Measurements from ENCODE around the gene PDCD6IP. TPM values are rescaled to one million over a fixed set of nuclear protein-coding genes. Genes with fewer than 3 reads are reported as not detected.

The PDCD6IP gene
- total RNA-seq, 1 donor from 2014 or later: 296 TPM

- no peak overlapping the region for H3K27ac ChIP-seq
- intact Hi-C loops (cut with DNase I): no loop called here
- DNase-seq (no peak), ATAC-seq (no peak)
- H3K9me3 ChIP-seq: no peaks in the 10 kb centered on the region
- H3K4me3 ChIP-seq: no peak overlapping the region
- no peaks in the 10 kb centered on the region for H3K36me3 ChIP-seq
- TF ChIP-seq, protein P1, sequence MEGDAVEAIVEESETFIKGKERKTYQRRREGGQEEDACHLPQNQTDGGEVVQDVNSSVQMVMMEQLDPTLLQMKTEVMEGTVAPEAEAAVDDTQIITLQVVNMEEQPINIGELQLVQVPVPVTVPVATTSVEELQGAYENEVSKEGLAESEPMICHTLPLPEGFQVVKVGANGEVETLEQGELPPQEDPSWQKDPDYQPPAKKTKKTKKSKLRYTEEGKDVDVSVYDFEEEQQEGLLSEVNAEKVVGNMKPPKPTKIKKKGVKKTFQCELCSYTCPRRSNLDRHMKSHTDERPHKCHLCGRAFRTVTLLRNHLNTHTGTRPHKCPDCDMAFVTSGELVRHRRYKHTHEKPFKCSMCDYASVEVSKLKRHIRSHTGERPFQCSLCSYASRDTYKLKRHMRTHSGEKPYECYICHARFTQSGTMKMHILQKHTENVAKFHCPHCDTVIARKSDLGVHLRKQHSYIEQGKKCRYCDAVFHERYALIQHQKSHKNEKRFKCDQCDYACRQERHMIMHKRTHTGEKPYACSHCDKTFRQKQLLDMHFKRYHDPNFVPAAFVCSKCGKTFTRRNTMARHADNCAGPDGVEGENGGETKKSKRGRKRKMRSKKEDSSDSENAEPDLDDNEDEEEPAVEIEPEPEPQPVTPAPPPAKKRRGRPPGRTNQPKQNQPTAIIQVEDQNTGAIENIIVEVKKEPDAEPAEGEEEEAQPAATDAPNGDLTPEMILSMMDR (IDR thresholded peaks at IDR 0.05): no peak
- H3K4me1 ChIP-seq: no peaks in the 10 kb centered on the region
- H3K27me3 ChIP-seq (ENCODE audit: low read depth): no peaks in the 10 kb centered on the region
These were observed 109.9 kb downstream of the PDCD6IP start for GRCh38 chr3:33908250-33908851.

GRCh38 chr3:33909547-33909946, 111.1 kb downstream of the PDCD6IP start:
- Histone ChIP-seq H3K4me1 (no peaks in the 10 kb centered on the region), H3K4me3 (no peak overlapping the region), H3K27ac (no peak overlapping the region), H3K36me3 (no peaks in the 10 kb centered on the region), H3K9me3 (no peaks in the 10 kb centered on the region), H3K27me3 (ENCODE audit: low read depth) (no peaks in the 10 kb centered on the region)
- ATAC-seq (no peak), DNase-seq (no peak)
- TF ChIP-seq, protein P1 (IDR thresholded peaks at IDR 0.05): no peak
- intact Hi-C loops (cut with DNase I): no loop called here

- TF ChIP-seq, protein P1 (IDR thresholded peaks at IDR 0.05): no peak
- Histone ChIP-seq H3K36me3 (no peaks in the 10 kb centered on the region), H3K4me3 (no peak overlapping the region), H3K9me3 (no peaks in the 10 kb centered on the region), H3K4me1 (no peaks in the 10 kb centered on the region), H3K27me3 (ENCODE audit: low read depth) (no peaks in the 10 kb centered on the region), H3K27ac (no peak overlapping the region)
- ATAC-seq (no peak), DNase-seq (no peak)
- intact Hi-C loops (cut with DNase I): no loop called here
These were observed 111.6 kb downstream of the PDCD6IP start for GRCh38 chr3:33910031-33910430.

GRCh38 chr3:33911525-33912322, 113.3 kb downstream of the PDCD6IP start:
- H3K4me1 ChIP-seq: no peaks in the 10 kb centered on the region

DNA sequence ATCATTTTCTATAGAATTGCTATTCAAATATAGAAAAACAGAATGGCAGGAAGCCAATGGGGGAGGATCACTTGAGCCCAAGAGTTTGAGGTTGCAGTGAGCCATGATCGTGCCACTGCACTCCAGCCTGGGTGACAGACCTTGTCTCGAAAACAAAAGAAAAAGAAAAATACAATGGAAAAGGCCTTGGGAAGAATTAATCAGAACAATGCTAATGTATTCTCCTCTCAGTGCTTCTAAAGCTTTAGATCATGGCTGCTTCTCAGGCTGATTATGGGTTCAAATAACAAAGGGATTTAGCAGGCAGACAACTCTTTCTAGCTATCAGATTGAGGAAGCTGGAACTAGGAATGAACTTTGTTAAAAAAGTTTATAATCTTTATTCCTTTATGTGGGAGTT, 115.8 kb downstream of the PDCD6IP start:
- Histone ChIP-seq H3K27ac (no peak overlapping the region), H3K27me3 (ENCODE audit: low read depth) (no peaks in the 10 kb centered on the region), H3K4me3 (no peak overlapping the region), H3K9me3 (no peaks in the 10 kb centered on the region), H3K36me3 (no peaks in the 10 kb centered on the region), H3K4me1 (no peaks in the 10 kb centered on the region)
- DNase-seq (no peak), ATAC-seq (no peak)
- intact Hi-C loops (cut with DNase I): no loop called here
- TF ChIP-seq, protein P1 (IDR thresholded peaks at IDR 0.05): no peak

More at GRCh38 chr3:33911525-33912322, 113.3 kb downstream of the PDCD6IP start:
- no peak overlapping the region for H3K27ac ChIP-seq
- ATAC-seq: no peak
- no peak for DNase-seq
- no peaks in the 10 kb centered on the region for H3K27me3 ChIP-seq (ENCODE audit: low read depth)
- intact Hi-C loops (cut with DNase I): no loop called here
- TF ChIP-seq, protein P1 (IDR thresholded peaks at IDR 0.05): no peak
- no peaks in the 10 kb centered on the region for H3K36me3 ChIP-seq
- no peak overlapping the region for H3K4me3 ChIP-seq
- H3K9me3 ChIP-seq: no peaks in the 10 kb centered on the region

All from lower lobe of right lung (tissue), 2 donors.